HT1080 (cell line): ENCODE measurements around the gene UGT2A3. TPM values are rescaled to one million over a fixed set of nuclear protein-coding genes. Genes with fewer than 3 reads are reported as not detected.
A peak's percentile ranks its signal among the peaks of the same experiment; 100 is the strongest.
"Not testable (repeated sequence)": the region's sequence is repeated elsewhere in the genome, so short reads cannot be mapped to it uniquely, and the experiment has no call there.

Source experiments
- DNase-seq: peaks from one replicate; pipeline ENCODE4 v3.0.0-alpha.2; 2015; ENCODE audit warnings: low read depth
- polyA plus RNA-seq, 2 experiments: library from polyadenylated mRNA; depleted of rRNA; stranded (reverse); fragments of >200 nt; gene quantifications; 2 replicates each; pipeline ENCODE4 v1.2.3, GENCODE V29; 2015
- total RNA-seq: library from RNA; depleted of rRNA; stranded (reverse); fragments of >200 nt; shearing (Covaris generic); gene quantifications from 2 replicates; pipeline ENCODE4 v1.2.3, GENCODE V29; 2014; rRNA removed

UGT2A3 gene
- not detected in 2 replicates for total RNA-seq
- polyA plus RNA-seq (2015; cell fraction: cytosol; rRNA removed): not detected in 2 replicates
- not detected in 2 replicates for polyA plus RNA-seq (2015; cell fraction: nucleus; rRNA removed)

DNA sequence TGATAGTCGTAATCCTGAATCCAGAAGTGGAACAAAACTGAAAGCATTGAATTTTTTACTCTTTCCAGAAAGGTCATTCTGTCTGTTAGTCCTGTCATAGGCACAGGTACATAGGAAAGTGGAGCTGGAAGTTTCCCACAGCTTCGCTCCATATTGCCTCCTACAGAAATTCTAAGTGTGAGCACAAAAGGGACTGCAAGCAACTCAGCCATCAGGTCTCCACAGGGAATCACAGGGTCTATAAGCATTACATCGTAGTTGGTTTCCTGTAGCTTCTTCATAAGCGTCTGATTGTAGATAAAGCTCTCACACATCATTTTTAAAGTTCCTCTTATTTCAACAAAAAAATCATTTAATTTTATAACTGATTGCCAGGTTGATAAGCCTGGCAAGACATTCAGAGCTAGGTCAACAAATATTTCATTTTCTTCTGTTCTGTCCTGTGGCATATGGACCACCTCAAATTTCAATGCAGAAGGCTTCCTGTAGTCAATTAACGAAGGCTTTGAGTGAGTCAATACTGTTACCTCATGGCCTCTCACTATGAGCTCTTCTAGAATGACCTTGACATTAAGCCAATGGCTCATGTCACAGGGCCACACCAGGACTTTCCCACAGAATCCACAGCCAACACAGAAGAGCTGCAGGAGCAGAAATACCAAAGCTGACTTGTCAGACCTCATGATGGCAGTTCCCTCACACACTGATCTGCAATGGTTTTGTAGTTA is at the start of gene UGT2A3:
Gene UGT2A3, minus strand, starts transcription at position 727 of the 728 bp plus-strand sequence. Its CDS starts 44 bp downstream, at position 683.
- peak; percentile 9 for DNase-seq

DNA sequence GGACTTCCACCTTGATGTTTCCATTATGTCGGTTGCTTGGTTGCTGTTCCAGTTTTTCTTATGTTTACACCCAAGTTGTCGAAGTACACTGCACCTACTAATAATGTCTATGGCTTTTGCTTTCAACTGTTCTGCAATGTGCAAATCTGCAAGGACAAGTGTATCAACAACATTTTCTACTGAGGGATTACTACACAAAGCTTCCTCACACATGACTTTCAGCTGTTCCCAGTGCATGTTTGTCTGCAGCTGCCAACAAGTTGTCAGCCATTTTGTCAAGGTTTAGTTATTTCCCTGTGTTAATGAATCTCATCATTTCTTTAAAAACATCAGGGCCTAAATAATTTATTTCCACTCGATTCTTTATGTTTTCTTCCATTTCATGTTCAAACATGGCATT is 45.4 kb upstream of the UGT2A3 start:
- DNase-seq: no peak

DNA sequence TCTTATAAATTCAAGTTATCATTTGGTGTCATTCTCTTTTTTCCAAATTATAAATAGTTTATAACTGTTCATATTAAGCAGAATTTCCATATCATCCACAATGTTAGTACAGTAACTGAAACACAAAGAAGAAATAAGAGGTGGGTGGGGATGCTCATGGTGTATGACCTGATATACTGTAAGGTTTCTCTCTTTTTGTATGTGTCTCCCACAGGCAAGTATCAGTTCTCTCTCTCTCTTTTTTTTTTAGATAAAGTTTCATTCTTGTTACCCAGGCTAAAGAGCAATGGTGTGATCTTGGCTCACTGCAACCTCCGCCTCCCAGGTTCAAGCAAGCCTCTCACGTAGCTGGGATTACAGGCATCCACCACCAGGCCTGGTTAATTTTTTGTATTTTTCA is 43.7 kb upstream of the UGT2A3 start:
- DNase-seq: no peak

DNA sequence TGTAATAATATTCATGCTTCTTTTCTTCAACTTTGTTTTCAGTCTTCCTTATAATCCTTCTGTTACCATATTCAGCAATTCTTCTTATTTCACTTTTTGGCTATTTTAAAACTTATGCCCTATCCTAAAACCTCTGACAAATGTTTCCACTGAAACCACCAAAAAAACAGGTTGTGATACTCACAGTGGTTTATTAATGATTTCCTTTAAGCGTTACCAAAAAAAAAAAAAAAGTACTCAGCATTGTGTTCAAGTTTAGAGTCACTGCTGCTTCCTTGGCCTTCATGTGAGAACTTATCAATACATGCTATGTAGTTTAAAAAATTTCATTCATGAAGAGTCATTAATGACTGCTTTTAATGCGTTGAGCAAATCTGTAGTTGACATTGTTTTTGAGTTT is 35.4 kb upstream of the UGT2A3 start:
- DNase-seq: no peak

DNA sequence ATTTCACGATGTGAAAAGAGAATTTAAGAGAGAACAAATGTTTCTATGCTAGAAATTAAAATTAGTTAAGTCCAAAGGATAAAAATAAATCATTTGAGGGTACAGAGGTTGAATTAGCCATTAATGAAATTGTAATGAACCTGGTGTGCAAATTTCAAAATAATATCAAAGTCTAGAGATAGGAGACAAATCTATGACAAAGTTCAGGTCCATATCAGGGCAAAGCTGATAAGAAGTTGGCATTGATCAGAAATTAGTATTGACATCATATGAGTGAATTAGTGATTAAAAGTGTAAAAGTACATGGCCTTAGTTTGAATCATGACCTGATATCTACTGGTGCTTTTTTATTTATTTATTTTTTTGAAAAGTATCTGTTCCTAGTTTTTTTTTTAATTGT is 33.8 kb upstream of the UGT2A3 start:
- DNase-seq: no peak

DNA sequence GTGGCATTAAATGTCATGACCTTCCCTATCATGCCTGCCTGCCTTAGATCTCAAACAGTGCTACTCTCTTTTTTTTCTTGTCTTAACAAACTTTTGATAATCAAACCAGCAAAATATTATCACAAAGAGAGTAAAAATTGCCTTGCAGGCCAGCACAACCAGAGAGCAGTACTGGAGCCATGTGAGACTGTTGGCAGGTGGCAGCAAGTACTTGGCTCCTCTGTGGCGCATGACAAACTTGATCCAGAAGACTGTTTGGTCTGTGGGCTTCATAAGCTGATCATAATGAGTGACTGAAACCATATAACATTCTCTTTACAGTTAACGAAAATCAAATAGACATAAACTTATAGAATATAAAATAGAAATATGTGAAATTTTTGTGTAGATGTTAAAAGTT is 33.3 kb upstream of the UGT2A3 start:
- no peak for DNase-seq

DNA sequence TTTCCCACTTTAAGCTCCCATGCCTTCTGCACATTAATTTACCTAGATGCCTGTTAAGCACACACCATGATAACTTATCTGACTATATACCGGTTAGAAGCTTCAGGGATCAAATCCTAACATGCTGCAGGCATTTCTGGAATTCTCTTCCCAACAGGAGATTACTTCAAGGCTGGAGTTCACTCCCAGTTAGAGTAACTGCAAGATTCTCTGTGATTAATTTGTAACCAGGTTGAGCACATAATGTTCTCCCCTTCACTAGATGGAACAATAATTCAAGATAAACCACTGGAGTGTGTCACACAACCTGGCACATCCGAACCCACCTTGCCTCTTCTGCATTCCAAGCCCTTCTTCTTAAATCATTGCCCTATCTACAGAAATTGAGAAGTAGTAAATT is 11.8 kb upstream of the UGT2A3 start:
- DNase-seq: no peak

DNA sequence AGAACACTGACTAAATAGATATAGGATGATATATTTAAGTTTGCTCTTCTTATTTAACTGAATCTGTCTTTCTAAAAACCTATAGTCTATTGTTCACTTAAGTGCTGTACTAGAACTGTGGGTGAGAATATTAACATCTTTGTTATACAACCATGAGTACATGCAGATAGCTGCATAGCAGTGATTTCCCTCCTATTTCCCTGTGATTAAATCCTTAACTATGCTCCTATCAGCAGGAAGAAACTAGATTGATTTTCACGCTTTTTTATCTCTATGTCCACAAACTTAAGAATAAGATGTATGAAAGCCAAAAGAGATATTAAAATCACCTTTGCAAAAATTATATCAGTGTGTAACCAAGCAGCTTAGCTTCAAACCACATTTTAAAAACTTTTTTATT is 11.3 kb upstream of the UGT2A3 start:
- DNase-seq: no peak

DNA sequence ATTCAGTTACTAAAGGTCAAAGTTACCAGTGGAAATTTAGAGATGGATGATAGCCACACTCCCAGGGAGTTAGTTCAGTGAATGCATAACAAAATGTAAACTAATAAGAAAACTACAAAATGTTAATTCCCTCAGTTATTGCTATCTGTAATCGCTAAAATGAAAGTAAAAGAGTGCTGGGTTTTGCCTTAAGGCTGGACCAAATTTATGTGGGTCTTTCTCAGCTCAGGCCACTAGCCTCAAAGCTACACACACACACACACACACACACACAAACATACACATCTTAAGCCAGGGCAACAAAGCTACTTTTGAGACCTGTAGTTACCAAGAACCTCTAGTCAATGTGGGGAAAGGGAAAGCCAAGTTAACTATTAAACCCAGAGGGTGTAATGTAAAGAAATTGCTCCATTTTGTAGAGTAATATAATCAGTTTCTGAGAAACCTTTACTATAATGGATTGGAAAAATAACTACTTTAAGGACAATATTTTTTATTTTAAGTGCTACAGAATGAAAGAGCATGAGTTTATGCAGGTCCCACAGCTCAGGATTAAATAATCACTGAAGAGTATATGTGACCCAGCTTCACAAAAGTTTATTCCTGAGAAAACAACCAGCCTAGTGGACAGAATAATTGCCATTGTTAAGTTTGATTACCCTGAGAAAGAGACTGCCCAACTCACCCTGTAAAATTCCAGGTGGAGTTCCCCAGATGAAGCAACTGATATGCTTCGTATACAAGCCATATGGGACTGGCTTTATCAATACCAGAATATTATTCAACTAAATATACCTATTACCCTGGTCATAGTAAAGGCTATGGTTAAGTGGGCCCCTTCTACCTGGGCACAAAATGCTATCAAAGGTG is 8.9 kb upstream of the UGT2A3 start:
- DNase-seq: no peak

DNA sequence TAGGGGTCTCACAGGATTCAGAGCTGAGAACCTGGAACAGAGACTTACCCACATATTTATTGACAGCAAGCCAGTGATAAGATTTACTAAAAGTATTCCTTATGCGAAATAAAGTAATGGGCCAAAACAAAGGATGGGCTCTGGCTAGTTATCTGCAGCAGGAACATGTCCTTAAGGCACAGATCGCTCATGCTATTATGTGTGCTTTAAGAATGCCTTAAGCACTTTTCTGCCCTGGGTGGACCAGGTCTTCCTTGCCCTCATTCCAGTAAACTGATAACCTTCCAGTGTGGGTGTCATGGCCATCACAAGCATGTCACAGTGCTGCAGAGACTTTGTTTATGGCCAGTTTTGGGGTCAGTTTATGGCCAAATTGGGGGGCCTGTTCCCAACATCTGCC is 7.5 kb upstream of the UGT2A3 start:
- not testable (repeated sequence) for DNase-seq

DNA sequence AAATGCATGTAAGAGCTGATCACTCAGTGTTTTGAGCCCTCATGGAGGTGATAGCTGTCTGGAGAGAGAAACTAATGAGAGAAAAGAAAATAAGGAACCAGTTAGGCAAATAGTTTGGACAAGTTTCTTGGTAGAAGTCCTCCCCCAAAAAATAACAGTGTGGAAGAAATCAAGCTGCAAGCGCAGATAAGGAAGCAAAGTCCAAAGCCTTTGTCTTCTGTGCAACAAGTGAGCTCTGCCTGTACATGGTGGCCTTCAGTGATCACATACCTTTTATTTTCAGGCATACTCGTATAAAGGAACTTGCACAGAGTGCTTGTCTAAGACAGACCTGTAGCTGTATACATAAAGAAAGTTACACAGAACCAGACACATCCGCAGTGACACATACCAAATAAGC is 2.5 kb upstream of the UGT2A3 start:
- no peak for DNase-seq

DNA sequence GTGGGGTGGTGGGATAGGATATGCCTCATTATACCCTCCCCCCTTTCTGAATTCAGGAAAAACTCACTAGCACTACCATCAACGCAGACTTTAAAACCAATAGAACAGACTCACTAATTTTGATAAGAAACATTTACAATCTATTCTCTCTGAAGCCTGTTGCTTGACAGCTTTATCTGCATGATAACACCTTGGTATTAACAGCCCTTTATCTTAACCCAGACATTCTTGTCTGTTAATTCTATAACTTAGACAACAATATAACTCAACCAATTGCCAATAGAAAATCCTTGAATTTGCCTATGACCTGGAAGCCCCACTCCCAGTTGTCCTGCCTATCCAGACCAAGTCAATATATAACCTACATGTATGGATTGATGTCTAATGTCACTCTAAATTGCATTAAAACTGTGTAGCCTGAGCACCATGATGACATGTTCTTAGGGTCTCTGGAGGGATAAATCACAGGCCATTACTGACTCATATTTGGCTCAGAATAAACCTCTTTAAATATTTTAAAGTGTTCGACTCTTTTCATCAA is 1.5 kb upstream of the UGT2A3 start:
- no peak for DNase-seq

DNA sequence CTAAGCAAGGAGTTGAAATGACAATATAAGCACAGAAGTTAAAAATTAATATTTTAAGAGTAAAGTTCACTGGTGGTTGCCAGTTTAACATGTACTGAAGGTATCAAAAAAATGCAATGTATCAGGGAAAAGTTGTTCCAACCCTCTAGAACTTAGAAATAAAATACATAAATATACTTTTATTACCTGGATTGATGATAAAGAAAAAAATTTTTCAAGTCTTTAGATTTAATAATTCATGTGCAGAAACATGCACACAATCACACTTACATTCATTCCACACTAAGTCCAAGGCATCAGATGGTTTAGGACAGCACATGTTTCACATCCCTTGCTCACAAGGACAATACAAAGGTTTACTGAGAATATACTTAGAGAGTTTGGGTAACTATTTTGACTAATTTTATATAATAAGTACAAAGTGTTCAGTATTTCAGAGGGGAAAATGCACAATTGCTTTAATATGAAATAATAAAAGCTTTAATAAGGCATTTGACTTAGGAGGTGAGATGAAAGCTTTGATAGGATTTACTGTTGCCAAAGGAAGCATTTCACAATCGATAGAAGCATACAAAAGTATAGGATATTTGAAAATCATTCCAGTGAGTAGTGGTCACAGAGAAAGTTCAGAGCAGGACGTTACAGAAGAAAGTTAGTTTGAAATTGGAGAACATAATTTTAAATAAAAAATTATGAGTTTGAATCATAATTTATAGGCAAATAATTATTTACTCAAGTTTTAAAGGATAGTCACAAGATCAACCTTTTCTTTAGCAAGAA is 392 bp upstream of the UGT2A3 start:
- DNase-seq: no peak

DNA sequence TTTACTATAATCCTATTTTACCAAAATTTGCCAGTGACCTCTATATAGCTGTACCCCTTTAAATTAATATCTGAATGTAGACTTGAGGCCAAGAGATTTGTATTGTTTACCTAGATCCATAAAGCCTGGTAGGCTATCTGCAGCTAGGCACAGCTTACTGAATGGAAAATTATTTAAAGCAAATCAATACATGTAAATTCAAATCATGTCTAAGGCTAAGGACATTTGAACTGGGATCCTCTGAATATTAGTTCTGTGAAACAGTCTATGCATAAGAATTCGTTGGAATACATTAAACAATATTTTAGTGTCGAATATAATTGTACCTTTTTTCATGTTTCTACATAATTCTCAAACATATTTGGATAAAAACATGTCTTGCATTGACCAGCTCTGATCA is 1.6 kb downstream of the UGT2A3 start:
- no peak for DNase-seq

DNA sequence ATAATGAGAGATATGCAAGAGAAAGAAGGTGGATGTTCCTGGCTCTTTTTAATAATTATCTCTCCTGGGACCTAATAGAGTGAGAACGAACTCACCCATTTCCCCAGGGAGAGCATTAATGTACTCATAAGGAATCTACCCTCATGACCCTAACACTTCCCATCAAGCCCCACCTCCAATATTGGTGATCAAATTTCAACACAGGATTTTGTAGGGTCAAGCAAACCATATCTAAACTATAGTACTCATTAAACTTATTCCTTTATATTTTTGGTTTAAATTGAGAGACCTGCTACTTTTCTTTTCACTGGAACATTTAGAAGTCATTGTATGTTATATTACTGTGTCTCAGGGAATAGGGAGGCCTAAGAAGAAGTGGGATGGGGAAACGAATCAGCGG is 2.6 kb downstream of the UGT2A3 start:
- DNase-seq: no peak

DNA sequence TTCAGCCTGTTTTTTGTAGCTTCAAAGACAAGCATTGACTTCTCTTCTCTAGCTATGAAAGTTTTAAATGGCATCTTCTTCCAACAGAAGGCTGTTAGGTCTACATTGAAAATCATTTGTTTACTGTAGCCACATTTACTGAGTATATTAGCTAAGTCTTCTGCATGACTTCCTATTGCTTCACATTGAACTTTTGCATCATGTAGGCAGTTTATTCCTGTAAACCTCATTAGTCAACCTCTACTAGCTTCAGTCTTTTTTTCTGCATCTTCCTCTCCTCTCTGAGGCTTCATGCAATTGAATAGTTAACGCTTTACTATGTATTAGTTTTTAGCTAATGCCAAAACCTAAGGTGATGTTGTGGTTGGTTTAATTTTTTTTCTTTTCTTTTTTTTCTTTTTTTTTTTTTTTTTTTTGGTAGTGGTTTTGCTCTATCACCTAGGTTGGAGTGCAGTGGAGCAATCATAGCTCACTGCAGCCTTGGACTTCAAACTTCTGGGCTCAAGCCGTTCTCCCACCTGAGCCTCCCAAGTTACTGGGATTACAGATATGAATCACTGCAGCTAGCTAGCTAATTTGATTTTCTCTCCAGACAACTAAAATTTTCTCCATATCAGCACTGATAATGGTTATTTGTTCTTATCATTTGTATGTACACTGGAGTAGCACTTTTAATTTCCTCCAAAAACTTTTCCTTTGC is 3.4 kb downstream of the UGT2A3 start:
- no peak for DNase-seq

DNA sequence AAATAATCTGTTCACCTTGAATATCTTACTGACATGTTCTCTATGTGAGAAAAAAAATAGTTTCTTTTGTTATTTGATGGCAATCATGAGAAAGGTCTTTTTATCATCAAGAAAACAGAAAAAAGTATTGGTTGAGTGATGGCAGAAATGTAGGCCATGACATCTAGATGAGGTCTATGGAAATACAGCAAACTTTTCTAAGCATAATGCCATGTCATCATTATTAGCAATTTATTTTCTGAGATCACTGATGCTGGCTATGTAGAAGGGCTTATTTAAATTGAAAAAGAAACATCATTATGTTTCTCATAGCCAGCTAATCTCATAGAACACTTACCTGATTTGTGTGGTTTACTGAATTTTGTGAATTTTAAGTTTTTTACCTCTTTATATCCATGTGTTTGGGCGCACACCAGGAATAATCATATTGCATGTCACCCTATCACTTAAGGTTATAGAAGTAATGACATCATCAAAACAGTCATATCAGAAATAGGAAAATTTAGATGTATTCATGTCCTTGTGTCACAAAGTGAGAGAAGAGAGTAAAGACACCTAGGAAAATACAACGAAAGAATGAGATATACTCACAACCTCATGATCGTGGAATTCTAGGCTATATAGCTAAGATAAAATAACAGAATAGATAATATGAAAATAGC is 22.4 kb downstream of the UGT2A3 start:
- DNase-seq: no peak

DNA sequence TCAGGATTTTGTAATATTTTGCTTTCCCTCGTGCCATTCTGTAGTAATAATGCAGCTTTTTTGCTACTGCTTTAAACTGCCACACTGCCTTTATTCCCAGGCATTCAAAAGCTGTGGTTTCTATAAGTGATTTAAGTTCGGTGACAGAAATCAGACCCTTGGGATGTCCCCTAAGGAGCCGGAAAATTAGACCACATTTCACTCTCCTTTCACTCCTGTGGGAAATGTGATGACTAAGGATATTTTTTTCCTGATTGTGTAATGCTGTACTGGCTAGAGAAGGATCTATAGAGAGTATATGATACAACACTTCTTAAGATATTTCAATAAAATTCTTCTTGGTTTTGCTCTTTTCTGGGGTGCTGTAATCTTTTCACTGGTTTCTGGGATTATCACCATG is 24.4 kb downstream of the UGT2A3 start:
- peak; percentile 21 for DNase-seq

DNA sequence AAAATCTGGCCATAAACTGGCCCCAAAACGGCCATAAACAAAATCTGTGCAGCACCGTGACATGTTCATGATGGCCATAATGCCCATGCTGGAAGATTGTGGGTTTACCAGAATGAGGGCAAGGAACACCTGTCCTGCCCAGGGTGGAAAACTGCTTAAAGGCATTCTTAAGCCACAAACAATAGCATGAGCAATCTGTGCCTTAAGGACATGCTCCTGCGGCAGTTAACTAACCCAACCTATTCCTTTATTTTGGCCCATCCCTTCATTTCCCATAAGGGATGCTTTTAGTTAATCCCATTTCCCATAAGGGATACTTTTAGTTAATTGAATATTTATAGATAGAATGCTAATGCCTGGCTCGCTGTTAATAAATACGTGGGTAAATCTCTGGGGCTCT is 29.4 kb downstream of the UGT2A3 start:
- not testable (repeated sequence) for DNase-seq

DNA sequence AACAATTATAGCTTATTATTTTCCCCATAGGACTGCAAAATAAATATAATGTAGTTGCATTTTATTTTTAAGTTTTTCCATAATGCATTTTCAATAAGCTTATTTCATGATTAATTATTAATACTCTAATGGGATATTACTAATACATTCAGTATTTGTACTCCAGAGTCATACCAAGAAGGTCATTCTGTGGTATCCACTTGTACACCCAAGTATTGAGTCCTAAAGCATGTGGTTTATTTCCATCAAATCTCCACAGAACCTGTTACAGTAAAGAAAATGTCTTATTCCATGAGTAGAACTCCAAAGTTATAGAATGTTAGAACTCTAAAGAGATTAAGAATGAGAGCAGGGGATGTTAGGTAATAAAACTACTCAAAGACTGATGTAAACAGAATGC is 30.6 kb downstream of the UGT2A3 start:
- no peak for DNase-seq
